Measurements from ENCODE around the gene KLHL22. TPM values are rescaled to one million over a fixed set of nuclear protein-coding genes. Genes with fewer than 3 reads are reported as not detected.

The KLHL22 gene
- total and polyA plus RNA-seq, 2 of the 13 experiments (the other 11 are each of a cell fraction or from before 2014, with no cell fraction given) = 10.9 to 14.8 TPM

- TF ChIP-seq PRDM15 (CRISPR knock-in tag; IDR thresholded peaks at IDR 0.05) (no peak), MED1 (CRISPR knock-in tag; IDR thresholded peaks at IDR 0.05) (no peak), ZNF605 (CRISPR knock-in tag; IDR thresholded peaks at IDR 0.05) (no peak), ATAD3A (CRISPR knock-in tag; IDR thresholded peaks at IDR 0.05) (no peak), ZNF557 (CRISPR knock-in tag; IDR thresholded peaks at IDR 0.05) (no peak), HDAC6 (IDR thresholded peaks at IDR 0.05; ENCODE audit: low read depth, low read length) (no peak), HOXA3 (CRISPR knock-in tag; IDR thresholded peaks at IDR 0.05) (peak; percentile 58), ZKSCAN8 (CRISPR knock-in tag; IDR thresholded peaks at IDR 0.05; ENCODE audit: borderline replicate concordance) (no peak), MAF1 (CRISPR knock-in tag; IDR thresholded peaks at IDR 0.05; ENCODE audit: borderline replicate concordance) (no peak), ERF (CRISPR knock-in tag; IDR thresholded peaks at IDR 0.05) (no peak), NONO (IDR thresholded peaks at IDR 0.05) (no peak), NONO (CRISPR knock-in tag; conservative IDR thresholded peaks at IDR 0.05) (no peak), REL (CRISPR knock-in tag; conservative IDR thresholded peaks at IDR 0.05) (no peak), POLR2AphosphoS2 (IDR thresholded peaks at IDR 0.05; ENCODE audit: low read depth, low read length) (no peak), ARID5B (CRISPR knock-in tag; IDR thresholded peaks at IDR 0.05) (no peak), ZNF251 (CRISPR knock-in tag; IDR thresholded peaks at IDR 0.05) (no peak), PRMT3 (CRISPR knock-in tag; IDR thresholded peaks at IDR 0.05; ENCODE audit: borderline replicate concordance, low read depth) (no peak), ZNF598 (CRISPR knock-in tag; IDR thresholded peaks at IDR 0.05; ENCODE audit: borderline replicate concordance) (no peak), ZKSCAN5 (CRISPR knock-in tag; IDR thresholded peaks at IDR 0.05) (no peak), AKAP8 (CRISPR knock-in tag; IDR thresholded peaks at IDR 0.05) (0 out of 2 replicates have a peak, but pooled peaks have one; percentile 17), ZBTB33 (CRISPR knock-in tag; IDR thresholded peaks at IDR 0.05) (peak; percentile 89), ZBTB38 (CRISPR knock-in tag; IDR thresholded peaks at IDR 0.05) (peak; percentile 77; the same call in 1 of the 2 replicates)
These were observed 64.7 kb downstream of the KLHL22 start (continued) for GRCh38 chr22:20430720-20431510.

Measured in HepG2 (cell line).